GM03348 (cell line): Measurements from ENCODE around the gene CDC14B.
"Not testable (repeated sequence)": the region's sequence is repeated elsewhere in the genome, so short reads cannot be mapped to it uniquely, and the experiment has no call there.

Source experiments
- DNase-seq: peaks from one replicate; pipeline ENCODE4 v3.0.0; 2012; ENCODE audit warnings: low spot score

Gene CDC14B

GRCh38 chr9:96532173-96532572, 87.5 kb downstream of the CDC14B start:
- no peak for DNase-seq

- no peak for DNase-seq
These were observed 94.9 kb downstream of the CDC14B start for GRCh38 chr9:96524764-96525163.

- no peak for DNase-seq
These were observed 95.6 kb downstream of the CDC14B start for GRCh38 chr9:96524045-96524444.

- no peak for DNase-seq
These were observed 96.3 kb downstream of the CDC14B start for GRCh38 chr9:96523374-96523773.

GRCh38 chr9:96522366-96522765, 97.3 kb downstream of the CDC14B start:
- DNase-seq: no peak

GRCh38 chr9:96519787-96520186, 99.9 kb downstream of the CDC14B start:
- no peak for DNase-seq

GRCh38 chr9:96519095-96519494, 100.5 kb downstream of the CDC14B start:
- DNase-seq: no peak

GRCh38 chr9:96515621-96516470, 103.8 kb downstream of the CDC14B start:
- peak; percentile 49 for DNase-seq

GRCh38 chr9:96514800-96515158, 104.9 kb downstream of the CDC14B start:
- DNase-seq: no peak

GRCh38 chr9:96514108-96514799, 105.4 kb downstream of the CDC14B start:
- peak; percentile 76 for DNase-seq

- DNase-seq: peak; percentile 55
These were observed 106.0 kb downstream of the CDC14B start for GRCh38 chr9:96513622-96514021.

GRCh38 chr9:96512240-96512639, 107.4 kb downstream of the CDC14B start:
- no peak for DNase-seq

GRCh38 chr9:96510258-96510657, 109.4 kb downstream of the CDC14B start:
- no peak for DNase-seq

- DNase-seq: no peak
These were observed 109.8 kb downstream of the CDC14B start for GRCh38 chr9:96509848-96510247.

GRCh38 chr9:96509026-96509425, 110.6 kb downstream of the CDC14B start:
- DNase-seq: no peak

- DNase-seq: no peak
These were observed 111.3 kb downstream of the CDC14B start for GRCh38 chr9:96508227-96508940.

- no peak for DNase-seq
These were observed 114.2 kb downstream of the CDC14B start for GRCh38 chr9:96505316-96505991.

GRCh38 chr9:96503918-96504317, 115.7 kb downstream of the CDC14B start:
- DNase-seq: no peak

- DNase-seq: not testable (repeated sequence)
These were observed 116.3 kb downstream of the CDC14B start for GRCh38 chr9:96503374-96503748.

GRCh38 chr9:96502539-96503373, 116.9 kb downstream of the CDC14B start:
- DNase-seq: peak; percentile 24
